ENCODE results near the gene SYDE2.

- TF ChIP-seq CTCF (conservative IDR thresholded peaks at IDR 0.05 in 1 of 2, IDR thresholded peaks at IDR 0.05 in 1 of 2; ENCODE audit: low read depth in 1 of 2, low read length in 2 of 2) (no peak), EZH2 (IDR thresholded peaks at IDR 0.05; ENCODE audit: low read length, missing control alignments) (no peak)
Observed at GRCh38 chr1:85128316-85128715, 72.5 kb downstream of the SYDE2 start.

Data from fibroblast of lung (primary cell).